GM06990 (cell line): ENCODE measurements around the gene ANKRD18A.

Experiments
- DNase-seq: peaks from one replicate; pipeline ENCODE4 v3.0.0-alpha.2; 2011; ENCODE audit not compliant: insufficient read length; ENCODE audit errors: extremely low read depth
- H3K27me3 ChIP-seq: replicated peaks from 2 replicates; pipeline ENCODE4 v1.6.0; 2011; ENCODE audit warnings: low read length; ENCODE audit not compliant: control insufficient read depth, insufficient read depth
- H3K36me3 ChIP-seq: 2 replicates; pipeline ENCODE4 v1.5.1; 2011; ENCODE audit warnings: low read length; ENCODE audit not compliant: control insufficient read depth, insufficient read depth
- H3K4me3 ChIP-seq: replicated peaks from 2 replicates; pipeline ENCODE4 v1.5.1; 2011; ENCODE audit warnings: low read depth, mild to moderate bottlenecking, control low read depth, low read length
- TF ChIP-seq, protein P1 (sequence below): IDR thresholded peaks from 2 replicates; pipeline ENCODE4 v1.5.1; 2011; ENCODE audit warnings: low read length, control low read depth, mild to moderate bottlenecking, inconsistent platforms; ENCODE audit not compliant: insufficient read depth, poor library complexity, severe bottlenecking

The ANKRD18A gene

GRCh38 chr9:38639577-38639940, 19.2 kb upstream of the ANKRD18A start:
- H3K4me3 ChIP-seq = no peak overlapping the region
- no peaks in the 10 kb centered on the region for H3K36me3 ChIP-seq
- no peak for DNase-seq
- TF ChIP-seq, protein P1, sequence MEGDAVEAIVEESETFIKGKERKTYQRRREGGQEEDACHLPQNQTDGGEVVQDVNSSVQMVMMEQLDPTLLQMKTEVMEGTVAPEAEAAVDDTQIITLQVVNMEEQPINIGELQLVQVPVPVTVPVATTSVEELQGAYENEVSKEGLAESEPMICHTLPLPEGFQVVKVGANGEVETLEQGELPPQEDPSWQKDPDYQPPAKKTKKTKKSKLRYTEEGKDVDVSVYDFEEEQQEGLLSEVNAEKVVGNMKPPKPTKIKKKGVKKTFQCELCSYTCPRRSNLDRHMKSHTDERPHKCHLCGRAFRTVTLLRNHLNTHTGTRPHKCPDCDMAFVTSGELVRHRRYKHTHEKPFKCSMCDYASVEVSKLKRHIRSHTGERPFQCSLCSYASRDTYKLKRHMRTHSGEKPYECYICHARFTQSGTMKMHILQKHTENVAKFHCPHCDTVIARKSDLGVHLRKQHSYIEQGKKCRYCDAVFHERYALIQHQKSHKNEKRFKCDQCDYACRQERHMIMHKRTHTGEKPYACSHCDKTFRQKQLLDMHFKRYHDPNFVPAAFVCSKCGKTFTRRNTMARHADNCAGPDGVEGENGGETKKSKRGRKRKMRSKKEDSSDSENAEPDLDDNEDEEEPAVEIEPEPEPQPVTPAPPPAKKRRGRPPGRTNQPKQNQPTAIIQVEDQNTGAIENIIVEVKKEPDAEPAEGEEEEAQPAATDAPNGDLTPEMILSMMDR = no peak
- H3K27me3 ChIP-seq = no peaks in the 10 kb centered on the region

DNA sequence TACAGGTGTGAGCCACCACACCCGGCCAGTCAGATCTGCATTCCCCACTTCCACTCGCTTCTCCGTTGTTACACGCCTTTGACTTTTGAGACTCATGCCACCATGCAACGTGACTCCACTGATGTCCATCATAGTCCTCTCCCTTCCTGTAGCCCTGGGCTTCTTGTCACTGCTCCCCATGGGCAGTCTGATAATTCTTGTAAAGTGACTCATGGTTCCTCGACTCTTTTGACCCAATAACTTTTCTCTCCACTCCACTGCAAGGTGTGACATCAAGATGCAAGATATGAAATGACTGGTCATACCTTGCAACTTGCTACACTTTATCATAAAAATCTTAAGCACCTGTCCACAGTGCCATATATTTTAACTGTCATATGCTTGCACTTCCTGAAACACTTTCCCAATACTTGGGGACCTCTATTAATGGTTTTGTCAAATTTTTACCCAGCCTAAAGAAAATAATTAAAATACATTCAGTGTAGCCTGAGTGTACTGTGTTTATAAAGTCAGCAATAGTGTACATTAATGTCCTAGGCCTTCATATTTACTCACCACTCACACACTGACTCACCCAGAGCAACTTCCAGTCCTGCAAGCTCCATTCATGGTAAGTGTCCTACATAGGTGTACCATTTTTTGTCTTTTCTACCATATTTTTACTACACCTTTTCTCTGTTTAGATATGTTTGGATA, 18.6 kb upstream of the ANKRD18A start:
- no peak for DNase-seq
- TF ChIP-seq, protein P1 = no peak
- no peaks in the 10 kb centered on the region for H3K27me3 ChIP-seq

DNA sequence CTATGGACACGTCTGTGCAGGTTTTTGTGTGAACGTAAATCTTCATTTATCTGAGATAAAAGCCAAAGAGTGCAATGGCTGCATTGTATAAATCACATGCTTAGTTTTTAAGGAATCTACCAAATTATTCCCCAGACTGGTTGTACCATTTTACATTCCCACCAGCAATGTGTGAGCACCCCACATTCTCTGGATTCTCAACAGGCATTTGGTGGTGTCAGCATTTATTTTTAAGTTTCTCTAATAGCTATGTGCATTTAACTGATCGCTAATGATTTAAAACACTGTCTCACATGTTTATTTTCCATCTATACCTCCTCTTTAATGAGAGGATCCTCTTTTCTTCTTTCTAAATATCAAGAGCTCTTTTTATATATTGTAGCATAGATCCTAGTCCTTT, 13.9 kb upstream of the ANKRD18A start:
- Histone ChIP-seq H3K4me3 (no peak overlapping the region), H3K27me3 (no peaks in the 10 kb centered on the region), H3K36me3 (no peaks in the 10 kb centered on the region)
- DNase-seq = no peak
- TF ChIP-seq, protein P1 = no peak

More for the DNA sequence above, 18.6 kb upstream of the ANKRD18A start:
- no peak overlapping the region for H3K4me3 ChIP-seq
- H3K36me3 ChIP-seq = no peaks in the 10 kb centered on the region

DNA sequence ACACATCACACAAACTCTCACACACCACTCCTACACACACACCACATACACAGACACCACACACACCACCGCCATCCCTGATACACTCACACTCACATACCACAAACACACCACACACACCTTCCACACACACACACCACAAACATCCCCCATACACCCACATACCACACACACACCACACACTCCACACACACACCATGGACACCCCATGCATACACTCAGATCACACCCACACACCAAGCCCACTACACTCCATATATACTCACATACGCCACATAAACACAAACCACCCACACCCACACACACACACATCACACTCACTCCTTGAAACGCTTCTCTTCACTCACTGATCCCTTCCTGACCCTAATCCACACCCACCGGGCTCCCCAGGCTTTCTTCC, 9.1 kb upstream of the ANKRD18A start:
- no peak overlapping the region for H3K4me3 ChIP-seq
- TF ChIP-seq, protein P1 = no peak
- no peaks in the 10 kb centered on the region for H3K27me3 ChIP-seq
- H3K36me3 ChIP-seq = no peaks in the 10 kb centered on the region
- DNase-seq = no peak

DNA sequence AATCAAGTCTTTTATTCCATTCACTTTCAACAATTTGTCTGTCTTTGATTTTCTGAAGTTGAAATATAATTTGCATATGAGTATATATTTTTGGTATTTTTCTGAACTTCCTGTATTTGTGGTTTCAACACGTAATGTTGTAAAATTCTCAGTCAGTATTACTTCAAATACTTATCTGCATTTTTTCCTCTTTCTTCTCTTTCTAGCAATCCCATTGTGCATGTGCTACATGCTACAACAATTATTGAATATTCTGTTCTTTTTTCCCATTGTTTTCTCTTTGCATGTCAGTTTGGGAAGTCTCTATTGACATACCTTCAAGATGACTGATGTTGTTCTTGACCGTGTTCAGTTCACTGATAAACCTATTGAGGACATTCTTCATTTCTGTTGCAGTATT, 5.6 kb upstream of the ANKRD18A start:
- Histone ChIP-seq H3K36me3 (no peaks in the 10 kb centered on the region), H3K4me3 (no peak overlapping the region), H3K27me3 (no peaks in the 10 kb centered on the region)
- DNase-seq = no peak
- TF ChIP-seq, protein P1 = no peak

GRCh38 chr9:38622951-38623350, 2.6 kb upstream of the ANKRD18A start:
- TF ChIP-seq, protein P1 = no peak
- Histone ChIP-seq H3K27me3 (no peaks in the 10 kb centered on the region), H3K36me3 (no peaks in the 10 kb centered on the region), H3K4me3 (no peak overlapping the region)
- no peak for DNase-seq
